HG02763 (cell line): Measurements from ENCODE around the gene CTTNBP2.
"Not testable (repeated sequence)": the region's sequence is repeated elsewhere in the genome, so short reads cannot be mapped to it uniquely, and the experiment has no call there.

Source experiments
- ATAC-seq: cut with Tn5 transposase; IDR thresholded peaks from one replicate; pipeline ENCODE4 v1.9.1; 2021; ENCODE audit warnings: mild to moderate bottlenecking, moderate library complexity; ENCODE audit not compliant: unreplicated experiment

CTTNBP2 gene

DNA sequence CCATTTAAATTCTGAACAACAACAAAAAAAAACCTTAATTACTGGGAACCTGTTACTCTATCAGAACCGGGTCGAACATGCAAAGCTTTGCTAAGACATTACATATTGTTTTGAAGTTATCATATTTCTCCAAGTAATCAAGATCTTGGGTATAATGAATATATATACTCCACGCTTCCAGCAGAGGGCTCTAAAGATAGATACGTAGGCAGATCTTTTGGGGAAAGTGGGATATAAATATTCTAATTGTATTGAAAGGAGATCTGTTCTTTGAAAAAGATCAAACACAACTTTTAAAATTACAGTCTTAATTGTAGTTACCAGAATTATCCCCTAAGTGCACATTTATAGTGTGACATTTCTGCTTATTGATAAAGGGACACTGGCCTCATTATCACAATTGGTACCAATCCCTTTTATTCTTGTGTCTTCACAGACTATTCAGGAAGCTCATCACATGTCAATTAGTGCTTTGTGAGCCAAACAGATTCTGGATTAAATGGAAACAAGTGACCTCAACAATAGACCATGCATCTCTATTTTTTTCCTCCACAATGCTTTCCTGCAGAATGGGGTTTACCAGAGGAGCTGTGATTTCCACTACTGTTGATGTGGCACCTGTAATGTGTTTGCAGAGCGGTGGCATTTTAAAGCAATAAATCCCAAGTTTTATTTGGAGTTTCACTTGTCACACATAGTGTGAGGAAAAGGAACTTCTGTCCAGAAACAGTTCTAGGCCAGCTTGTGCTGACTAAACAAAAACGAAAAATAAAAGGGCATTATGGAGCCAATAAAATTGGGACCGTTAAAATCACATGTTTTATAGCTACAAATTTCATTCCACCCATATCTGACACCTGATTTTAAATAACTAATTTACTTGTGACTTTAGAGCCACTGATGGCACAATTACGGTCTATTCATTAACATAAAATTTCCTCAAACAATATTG, 122.4 kb downstream of the CTTNBP2 start:
- ATAC-seq: no peak

DNA sequence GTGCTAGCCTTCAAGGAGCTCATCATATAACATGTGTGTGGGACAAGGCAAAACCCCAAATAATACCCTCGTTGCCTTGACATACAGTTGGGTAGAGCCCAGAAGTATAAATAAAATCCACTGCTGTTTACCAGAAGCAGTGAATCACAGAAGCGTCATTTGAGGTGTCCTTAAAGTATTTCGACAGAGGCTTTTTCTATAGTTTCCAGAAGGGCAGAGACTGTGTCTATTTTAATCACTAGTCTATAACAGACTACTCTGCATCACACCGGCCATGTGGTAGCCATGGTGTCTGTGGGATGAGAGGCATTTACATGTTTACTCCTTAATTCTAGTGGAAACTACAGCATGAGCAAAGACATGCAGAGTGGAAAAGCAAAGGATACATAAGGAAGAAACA, 131.3 kb downstream of the CTTNBP2 start:
- no peak for ATAC-seq

DNA sequence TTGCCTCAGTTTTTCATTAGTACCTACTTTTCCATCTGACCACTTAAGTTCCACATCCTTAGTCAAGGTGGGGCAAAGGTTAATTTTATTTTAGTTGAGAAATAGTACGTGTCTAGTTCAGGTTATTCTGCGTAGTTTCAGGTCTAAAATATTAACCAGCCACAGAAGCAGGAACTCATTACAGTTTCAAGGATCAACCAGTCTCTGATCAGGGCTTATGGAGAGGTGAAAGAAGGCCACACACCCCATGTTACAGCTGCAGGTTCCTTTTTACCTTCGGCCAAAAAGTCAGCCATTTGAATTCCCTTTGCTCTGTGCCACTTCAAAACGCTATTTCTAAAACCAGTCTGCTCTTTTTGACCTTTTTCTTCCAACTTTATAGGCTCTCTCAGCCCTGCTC, 134.2 kb downstream of the CTTNBP2 start:
- no peak for ATAC-seq

DNA sequence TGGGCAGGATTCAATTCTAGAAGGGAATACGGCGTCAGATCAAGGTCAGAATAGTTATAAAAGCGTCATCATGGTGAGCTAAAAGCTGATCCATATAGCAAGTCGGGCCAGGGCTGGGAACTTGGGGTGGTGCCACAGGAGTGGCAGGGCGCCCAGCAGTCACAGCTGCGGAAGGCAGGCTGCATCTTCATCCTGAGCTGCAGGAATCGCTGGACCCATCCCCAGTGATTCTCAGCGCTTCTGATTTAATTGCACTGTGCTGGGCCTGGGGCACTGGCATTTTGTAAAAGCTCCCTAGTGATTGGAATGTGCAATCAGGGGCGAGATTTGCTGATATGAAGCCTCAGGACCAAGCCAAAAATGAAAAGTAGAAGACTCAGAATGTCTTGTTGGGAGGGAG, 135.3 kb downstream of the CTTNBP2 start:
- no peak for ATAC-seq

DNA sequence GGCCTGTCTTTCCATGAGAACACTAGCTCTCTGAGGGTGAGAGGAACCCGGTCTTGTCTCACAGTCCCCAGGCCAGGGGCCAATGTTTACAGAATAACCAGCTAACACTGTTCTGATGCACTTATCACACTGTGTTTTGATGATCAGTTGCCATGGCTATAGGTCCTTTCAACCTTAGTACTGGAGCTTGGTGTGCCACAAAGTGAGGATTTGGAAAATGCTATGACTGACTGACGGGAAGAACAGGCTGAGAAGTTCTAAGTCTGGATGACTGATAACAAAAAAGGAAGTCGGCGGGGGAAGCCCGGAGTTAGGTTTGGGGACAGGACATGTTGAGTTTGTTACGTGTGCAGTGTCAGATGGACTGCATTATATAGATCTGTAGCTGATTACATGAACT, 141.8 kb downstream of the CTTNBP2 start:
- peak; percentile 88 for ATAC-seq

DNA sequence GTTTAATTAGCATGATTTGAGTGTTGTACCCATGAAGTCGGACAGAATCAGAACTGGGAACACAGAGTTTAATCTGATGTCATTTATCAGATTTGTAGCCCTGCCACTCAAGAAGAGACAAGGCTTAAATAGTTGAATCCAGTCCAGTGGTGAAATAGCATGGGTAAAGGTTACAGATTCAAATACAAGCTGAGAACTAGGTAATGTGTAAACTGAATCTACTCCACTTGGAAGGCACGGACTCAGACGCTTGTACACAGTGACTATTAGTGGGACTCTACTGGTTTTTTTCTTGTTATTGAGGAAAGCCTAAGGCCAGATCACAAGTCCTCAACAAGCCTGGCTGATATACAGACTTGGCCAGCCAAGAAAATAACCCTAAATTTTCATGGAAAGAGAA, 142.9 kb downstream of the CTTNBP2 start:
- no peak for ATAC-seq

DNA sequence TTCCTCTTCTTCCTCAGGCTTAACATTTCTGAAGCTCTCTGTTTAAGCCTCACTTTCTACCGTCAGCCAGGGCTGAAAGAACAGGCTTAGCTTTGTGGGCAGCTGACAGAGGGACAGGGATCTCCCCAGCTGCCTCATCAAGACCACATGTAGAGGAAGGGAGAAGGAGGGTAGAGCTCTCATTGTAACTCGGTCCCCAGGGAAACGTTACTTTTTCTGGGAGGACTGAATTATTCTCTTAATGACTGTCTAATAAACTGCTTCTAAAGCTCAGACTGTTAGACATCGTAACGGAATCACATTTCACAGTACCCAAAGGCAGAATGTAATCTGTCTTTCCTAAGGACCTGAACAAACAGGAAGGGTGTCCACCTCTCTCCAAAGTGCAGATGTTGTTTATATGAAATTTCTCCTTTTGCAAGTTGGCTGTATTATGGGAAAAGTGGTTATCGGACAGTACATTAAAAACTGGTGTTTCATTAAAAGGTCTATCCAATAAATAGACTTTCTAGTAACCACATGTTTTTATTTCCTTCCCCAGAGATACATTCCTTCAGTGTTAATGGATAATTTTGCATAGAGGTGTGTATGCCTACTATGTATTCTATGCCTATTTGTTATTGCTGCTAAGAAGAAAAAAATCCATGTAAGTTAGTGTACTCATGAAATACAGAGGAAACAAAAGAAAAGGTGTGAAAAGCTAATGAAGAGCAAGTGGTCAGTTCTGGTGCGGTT, 144.2 kb downstream of the CTTNBP2 start:
- ATAC-seq: peak; percentile 71

DNA sequence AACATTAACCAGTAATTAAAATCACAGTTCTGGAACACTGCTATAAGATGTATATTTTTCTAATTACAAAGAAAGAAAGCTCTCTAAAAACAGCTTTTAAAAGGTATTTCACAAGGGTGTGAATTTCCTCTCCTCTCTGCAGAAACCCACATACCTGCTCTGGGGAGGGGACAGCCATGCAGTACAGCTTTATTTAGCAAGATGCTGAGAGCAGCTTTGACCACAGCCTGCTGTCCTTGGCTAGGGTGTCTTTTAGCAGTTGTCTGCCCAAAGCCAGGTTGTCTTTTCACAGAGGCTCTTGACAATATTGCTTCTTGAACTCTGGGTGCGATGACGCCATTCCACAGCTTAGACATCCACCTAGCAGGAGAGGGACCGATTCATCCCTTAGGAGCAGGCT, 148.3 kb downstream of the CTTNBP2 start:
- ATAC-seq: no peak

DNA sequence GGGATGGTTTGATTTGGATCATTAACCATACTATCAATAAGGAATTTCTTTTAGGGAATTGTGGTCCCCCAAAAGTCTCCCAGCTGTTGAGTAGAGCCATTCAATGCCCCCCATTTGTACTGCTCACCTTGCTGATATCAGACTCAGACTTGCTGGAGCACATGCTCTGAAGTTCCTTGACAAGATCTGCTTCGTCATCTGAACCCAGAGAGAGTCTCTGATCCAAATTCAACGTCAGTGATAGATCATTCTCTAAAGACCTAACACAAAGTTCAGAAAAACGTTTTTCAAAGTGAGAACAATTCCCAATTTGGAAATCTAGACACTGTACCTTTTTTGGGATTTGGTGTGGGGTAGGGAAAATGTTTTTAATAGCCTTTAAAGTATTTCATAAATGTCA, 153.9 kb downstream of the CTTNBP2 start:
- no peak for ATAC-seq

DNA sequence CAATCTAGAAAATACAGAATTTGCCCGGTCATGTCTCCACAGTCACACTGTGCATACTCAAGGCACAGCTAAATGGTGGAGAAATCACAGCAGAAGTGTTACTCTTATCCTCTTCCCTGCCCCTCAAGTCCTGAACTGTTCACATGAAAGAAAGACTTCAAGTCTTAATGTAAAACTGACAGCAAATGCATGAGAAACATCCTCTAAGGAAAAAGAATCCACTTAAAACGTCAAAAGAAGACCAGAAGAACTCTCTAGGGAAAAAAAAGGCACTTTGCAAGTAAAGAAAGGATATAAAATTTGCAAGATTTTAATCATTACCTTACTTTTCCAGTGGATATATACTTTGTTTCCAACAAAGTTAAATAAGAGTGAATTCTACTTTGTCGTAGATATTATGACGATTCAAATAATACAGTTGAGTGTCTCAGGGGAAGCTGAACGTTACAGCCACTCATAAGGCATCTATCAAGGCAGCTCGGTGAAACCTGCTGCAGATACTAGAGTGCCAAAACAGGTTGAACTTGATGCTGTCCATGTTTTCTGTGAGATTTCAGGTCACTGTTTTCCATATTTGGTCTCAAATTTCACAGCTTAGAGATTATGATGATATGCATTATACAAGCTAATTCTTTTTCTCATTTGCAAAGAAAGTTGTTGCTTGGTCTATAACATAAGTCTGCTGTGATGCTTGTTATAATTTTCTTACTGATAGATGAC, 155.0 kb downstream of the CTTNBP2 start:
- ATAC-seq: no peak

DNA sequence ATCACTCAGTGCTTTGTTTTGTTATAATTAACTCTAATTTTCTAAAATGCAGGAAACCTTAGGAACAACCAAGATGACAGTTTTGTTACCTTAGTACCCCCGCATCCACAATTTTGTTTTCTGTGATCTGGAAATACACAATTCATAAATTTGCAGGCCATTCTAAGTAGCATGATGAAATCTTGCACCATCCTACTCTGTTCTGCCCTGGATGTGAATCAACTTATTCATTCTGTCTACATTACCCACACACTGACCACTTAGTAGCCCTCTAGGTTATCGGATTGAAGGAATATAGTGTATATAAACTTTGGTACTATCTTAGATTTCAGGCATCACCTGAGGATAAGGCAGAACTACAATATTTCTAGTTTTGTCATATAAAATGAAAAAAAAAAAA, 155.9 kb downstream of the CTTNBP2 start:
- ATAC-seq: no peak

DNA sequence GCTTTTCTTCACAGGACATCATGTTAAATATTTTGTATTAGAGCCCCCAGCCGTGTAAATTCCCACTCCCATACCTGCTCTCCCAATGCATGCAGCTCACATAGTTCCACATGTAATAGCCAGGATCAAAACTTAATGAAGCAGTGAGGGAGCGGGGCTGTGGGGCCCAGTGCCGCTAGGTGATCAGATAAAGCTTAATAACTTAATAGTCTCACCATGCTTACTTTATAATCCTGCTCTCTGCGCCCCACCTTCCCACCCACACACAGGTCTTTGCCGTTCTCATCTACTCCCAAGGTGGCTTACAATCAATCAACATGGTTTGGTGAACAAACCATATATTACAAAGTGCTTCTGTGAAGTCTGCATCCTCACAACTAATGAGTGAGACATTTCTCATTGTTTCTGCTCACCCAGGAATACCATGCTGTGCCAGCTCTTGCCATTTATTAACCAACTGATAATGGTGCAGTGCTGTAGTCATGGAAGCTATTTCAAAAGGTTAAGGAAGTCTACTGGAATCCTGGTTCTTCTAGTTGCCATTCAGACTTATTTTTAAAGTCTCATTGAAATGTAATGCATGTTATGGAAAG, 156.4 kb downstream of the CTTNBP2 start:
- no peak for ATAC-seq

DNA sequence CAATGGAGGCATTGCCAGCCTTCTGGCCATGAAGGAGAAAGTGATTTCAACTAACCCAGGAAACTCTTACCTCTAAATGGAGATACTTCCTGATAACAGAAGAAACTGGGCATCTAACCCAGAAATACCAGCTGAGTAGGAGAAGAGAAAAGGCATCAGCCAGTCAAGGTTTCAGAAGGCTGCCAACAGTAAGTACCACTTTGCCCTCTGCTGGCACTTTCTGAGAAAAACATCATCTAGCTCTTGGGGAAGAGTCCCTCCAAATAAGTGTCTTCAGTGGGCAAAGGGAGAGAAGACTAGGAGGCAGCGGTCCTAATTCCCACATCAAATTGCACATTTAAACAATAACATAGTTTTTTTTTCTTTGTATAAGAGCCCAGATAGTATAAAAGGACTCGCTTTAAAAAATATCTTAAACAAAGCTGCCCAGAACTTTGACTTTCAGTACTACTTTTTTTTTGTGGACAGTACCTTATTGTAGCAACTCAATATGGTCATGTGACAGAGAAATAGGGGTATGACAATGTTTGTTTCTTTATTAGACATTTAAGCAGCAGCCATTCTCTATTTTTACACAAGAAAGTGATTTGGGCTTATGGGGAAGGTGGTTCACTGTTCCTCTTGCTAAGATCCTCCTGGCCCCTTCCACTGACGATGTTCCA, 157.3 kb downstream of the CTTNBP2 start:
- ATAC-seq: peak; percentile 84

DNA sequence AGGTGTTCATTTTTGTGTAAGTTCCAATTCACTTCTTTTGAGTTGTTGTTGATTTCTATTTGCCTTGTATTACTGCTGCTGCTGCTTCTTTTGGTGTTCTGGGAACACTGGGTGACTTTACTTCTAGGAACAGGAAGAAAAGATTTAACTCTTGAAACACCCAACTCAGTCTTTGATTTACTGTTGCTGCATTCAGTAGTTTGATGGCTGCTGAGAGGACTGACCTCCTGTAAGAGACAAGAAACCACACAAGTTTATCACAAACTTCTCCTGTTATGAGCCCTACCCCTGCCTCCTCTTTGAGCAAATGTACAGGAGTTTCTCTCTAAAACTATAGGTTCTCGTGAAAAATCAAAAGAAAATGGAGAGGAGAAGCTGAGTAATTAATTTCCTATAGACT, 161.7 kb downstream of the CTTNBP2 start:
- no peak for ATAC-seq

DNA sequence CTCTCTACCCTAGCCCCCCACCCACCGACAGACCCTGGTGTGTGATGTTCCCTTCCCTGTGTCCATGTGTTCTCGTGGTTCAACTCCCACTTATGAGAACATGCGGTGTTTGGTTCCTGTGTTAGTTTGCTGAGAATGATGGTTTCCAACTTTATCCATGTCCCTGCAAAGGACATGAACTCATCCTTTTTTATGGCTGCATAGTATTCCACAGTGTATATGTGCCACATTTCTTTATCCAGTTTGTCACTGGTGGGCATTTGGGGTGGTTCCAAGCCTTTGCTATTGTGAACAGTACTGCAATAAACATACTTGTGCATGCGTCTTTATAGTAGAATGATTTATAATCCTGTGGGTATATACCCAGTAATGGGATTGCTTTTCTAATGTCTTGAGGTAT, 165.1 kb downstream of the CTTNBP2 start:
- not testable (repeated sequence) for ATAC-seq

DNA sequence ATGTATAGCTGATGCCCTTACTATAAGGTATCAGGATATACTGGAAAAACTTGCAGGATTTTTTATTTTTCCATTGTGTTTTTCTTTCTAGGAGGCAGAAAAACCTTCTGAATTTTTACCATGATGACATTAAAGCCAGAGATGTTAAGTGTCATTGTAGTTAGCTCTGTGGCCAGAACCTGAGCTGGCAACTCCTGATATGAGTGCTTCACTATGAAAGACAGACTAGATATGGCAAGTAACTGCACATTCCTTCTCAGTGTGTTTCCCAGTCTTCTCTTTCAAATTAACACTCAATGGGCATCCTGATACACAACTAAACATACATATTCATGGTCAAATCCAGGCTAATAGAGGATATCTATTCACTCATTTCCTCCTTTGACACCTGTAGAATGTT, 166.2 kb downstream of the CTTNBP2 start:
- ATAC-seq: no peak

DNA sequence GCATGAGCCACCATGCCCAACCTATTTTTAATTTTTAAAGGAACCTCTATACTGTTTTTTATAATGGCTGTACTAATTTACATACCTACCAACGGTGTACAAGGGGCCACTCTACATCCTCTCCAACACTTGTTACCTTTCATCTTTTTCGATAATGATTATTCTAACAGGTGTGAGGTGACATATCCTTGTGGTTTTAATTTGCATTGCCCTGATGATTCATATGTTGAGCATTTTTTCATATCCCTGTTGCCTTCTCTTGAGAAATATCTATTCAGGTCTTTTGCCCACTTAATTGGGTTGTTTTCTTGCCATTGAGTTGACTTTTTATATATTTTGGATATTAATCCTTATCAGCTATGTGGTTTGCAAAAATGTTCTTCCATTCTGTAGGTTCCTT, 167.0 kb downstream of the CTTNBP2 start:
- no peak for ATAC-seq

DNA sequence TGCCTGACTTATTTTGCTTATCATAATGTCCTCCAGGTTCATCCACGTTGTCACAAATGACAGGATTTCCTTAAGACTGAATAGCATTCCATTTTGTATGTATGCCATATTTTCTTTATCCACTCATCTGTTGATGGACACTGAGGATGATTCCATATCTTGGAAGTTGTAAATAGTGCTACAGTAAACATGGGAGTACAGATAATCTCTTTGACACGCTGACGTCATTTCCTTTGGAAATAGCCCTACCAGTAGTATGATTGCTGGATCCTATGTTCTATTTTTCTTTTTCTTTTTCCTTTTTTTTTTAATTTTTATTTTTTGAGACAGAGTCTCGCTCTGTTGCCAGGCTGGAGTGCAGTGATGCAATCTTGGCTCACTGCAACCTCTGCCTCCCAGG, 167.6 kb downstream of the CTTNBP2 start:
- no peak for ATAC-seq

DNA sequence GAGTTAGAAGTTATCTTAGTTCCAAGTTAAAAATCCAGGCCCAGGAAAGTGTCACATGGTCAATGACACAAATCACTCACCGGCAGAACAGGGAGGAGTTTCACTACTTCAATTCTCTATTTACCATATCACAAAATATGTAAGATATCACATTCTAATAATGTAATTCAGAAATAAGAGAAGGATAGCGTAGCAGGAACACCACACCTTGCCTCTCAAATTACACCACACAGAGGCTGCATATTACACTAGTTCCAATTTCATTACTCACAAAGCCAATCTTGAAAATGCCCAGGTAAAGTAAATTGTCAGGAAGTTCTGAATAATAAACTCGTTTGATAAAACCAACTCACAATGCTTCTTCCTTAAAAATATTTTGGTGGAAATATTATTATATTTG, 169.2 kb downstream of the CTTNBP2 start:
- no peak for ATAC-seq

DNA sequence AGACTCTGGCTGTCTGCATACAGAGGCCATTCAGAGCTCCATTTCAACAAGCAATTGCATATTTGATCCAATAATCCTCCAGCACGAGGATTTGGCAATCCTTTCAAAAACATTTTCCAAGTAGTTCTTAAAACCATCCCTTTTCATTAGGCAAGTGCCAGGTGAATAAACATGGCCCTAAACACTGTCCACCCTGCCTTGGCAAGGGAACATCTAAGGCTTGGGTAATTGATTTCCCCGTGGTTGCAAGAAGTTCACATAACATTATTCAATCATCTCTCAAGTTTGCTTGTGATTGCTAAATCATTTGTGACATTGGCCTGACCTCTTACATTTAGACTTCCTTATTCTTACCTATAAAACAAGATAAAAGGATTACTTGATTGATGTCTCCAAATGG, 175.2 kb downstream of the CTTNBP2 start:
- no peak for ATAC-seq

DNA sequence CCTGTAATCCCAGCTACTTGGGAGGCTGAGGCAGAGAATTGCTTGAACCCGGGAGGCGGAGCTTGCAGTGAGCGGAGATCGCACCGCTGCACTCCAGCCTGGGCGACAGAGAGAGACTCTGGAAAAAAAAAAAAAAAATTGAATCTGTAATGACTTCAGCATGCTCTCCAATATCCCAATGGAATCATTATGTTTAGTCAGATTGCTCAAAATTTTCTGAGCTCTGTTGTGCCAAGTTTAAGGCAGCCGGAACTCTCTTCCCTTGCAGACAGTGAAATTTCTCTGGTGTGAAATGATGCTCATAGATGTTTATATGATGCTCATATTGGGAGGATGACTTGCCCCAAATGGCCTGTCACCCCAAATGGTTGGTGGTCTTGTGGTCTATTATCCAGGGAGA, 180.9 kb downstream of the CTTNBP2 start:
- ATAC-seq: no peak
